ENCODE measurements around the gene TREML4.
A peak's percentile ranks its signal among the peaks of the same experiment; 100 is the strongest.

The TREML4 gene

GRCh38 chr6:41255638-41256246 lies 27.6 kb downstream of the TREML4 start:
- no peak for DNase-seq

- no peak for DNase-seq
Measured at GRCh38 chr6:41256383-41256782, 28.2 kb downstream of the TREML4 start.

- DNase-seq = peak; percentile 37 to 82 (median 73)
Measured at GRCh38 chr6:41257369-41258195, 29.4 kb downstream of the TREML4 start.

- no peak for DNase-seq
Measured at GRCh38 chr6:41258196-41258493, 30.0 kb downstream of the TREML4 start.

- DNase-seq = no peak
Measured at GRCh38 chr6:41262401-41262800, 34.3 kb downstream of the TREML4 start.

GRCh38 chr6:41263267-41263666 lies 35.1 kb downstream of the TREML4 start:
- no peak for DNase-seq

DNA sequence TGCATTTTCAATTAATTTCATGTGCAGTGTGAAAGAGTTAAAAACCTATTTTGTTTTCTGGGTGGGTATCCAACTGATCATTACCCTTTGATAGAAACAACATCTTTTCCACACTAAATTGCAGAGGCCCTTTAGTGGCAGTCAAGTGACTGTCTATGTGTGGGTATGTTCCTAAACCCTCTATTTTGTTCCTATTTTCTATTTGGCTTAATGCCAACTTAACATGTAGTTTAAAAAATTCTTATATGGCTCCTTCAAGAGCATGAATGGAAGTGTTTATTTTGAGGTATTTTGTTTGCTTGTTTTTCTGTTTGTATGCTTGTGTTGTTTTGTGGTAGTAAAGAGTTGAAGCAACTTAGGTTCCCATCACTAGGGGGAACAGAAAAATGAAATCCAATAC lies 38.4 kb downstream of the TREML4 start:
- DNase-seq = no peak

DNA sequence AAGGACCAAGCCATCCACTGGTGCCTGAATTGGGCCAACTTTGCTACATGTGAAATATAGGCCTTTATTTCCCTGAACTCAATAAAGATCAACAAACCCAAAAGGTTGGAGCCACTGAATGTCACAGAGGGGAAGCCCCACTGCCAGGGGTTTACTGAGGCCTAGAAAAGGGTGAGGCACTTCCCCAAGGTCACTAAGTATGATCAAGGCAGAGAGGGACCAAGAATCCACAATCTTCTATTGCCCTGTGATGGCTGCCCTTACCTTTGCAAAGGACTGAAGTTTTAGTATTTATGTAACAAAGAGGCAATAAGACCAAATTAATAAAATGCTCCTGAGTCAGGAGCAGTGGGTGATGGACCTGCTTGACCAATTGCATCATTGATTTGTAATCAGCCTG lies 40.3 kb downstream of the TREML4 start:
- no peak for DNase-seq

DNA sequence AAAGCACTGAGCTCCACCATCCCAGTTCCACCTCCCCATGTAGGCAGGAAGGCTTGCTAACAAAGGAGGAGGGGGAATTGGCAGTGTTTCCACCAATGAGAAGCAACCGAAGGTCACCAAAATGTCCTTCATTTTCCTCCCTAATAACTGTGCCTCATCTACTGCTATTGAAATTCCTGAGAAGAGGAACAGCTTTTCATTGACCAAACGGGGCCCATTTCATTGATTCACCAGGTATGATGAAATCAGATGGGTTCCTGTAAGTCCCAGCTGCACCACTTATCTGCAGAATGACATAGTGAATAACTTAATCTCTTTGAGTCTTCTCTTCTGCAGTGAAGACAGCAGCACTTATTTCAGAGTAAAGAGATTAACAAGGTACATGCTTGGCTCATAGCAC lies 41.0 kb downstream of the TREML4 start:
- no peak for DNase-seq

DNA sequence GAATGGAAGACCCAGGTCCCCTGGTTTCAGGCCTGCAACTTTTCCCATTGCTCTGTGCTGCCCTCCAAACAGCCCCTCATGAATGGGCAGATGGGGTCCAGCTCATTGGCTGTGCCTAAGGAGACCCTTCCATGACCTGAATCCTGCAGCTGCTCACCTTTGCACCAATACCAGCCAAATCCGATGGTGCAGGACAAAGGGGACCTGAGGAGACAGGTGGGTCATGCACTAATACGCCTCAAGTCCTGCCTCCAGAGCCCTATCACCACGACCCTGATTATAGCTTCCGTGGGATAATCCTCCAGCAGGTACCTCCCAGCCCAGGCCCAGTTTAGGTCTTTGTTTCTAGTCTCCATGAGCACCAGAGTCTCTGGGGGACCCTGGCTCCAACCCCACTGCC lies 41.6 kb downstream of the TREML4 start:
- no peak for DNase-seq

DNA sequence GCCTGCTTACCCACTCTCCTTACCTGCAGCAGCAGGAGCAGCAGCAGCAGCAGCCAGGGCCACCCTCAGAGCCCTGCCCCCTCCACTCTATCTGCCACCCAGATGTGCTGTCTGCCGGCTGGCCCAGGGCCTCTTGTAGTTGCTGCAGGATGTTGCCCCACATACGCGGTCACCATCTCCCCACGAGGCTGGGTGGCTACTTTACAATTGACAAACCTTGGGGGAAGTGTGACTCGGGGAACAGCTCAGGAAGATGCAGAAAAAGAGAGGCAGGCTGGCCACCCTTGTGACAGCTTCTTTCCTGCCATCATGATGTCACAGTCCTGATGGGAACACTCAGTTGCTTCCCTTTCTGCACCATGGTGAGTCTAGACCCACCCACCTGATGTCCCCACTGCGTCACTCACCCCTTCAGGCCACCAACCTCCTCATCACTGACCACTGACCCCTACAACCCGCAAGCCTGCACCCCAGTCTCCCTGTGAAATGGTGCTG lies 43.8 kb downstream of the TREML4 start:
- no peak for DNase-seq

- no peak for DNase-seq
Measured at GRCh38 chr6:41272591-41273240, 44.6 kb downstream of the TREML4 start.

- DNase-seq = peak in 1 of 3 experiments; percentile 70
Measured at GRCh38 chr6:41273714-41274113, 45.6 kb downstream of the TREML4 start.

- DNase-seq = no peak
Measured at GRCh38 chr6:41274256-41274655, 46.1 kb downstream of the TREML4 start.

- no peak for DNase-seq
Measured at GRCh38 chr6:41275489-41275888, 47.3 kb downstream of the TREML4 start.

GRCh38 chr6:41277605-41278004 lies 49.5 kb downstream of the TREML4 start:
- no peak for DNase-seq

DNA sequence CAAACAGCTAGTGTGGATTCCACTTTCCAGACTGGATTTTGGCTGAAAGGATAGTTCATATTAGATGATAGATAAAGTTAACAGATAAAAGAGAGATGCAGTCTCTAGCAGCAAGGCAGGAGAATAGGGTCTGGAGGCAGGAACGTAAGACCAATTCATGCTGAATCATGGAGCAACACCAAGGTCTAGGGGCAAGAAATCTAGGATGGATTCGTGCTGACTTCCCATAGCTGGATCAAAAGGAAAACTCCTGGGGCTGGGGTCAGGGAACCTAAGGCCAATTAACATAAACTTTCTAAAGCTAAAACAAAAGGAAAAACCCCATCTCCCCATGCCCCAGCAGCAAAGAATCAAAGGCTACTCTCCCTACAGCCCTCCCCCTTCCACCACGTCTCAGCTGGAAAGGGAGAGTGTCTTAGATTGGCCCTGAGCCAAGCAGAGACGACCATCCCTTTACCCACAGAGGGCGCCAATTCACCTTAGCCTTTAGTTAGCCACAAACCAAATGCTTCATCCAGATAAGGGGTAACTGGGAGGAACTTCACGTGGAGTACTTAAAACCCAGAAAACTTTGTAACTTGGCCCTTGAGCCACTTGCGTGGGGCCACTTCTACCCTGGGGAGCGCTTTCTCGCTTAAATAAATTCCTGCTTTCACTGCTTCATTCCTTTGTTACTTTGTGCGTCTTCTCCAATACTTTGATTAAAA lies 50.7 kb downstream of the TREML4 start:
- DNase-seq = peak; percentile 71 to 87 (median 86)

DNA sequence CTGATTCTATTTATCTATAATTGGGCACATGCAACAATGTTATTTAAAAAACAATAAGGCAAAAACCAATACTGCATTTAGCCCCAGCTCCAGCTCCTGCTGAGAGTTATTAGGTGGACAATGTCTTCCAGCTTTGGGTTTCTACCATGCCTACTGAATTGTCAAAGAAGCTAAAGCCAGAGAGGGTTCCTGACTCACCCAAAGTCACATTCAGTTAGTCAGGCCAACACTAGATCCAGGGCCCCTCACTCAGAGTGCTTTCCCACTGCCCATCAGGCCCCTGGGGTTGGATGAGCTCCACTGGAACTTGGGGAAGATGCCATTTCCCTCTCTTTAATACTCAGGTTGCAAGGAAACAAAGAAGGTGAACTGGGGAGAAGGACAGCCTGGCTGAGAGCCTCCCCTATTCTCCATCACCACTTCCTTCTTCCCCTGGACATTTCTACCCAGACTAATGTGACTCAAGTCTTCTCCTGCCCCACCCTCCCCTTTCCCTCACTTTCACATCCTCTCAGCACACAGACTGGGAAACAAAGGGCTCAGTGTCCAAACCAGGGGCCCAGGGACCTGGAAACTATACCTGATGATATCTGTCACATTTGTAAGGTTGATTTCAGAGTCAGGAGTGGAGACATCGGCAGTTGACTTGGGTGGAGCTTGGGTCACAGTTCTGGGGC lies 52.4 kb downstream of the TREML4 start:
- no peak for DNase-seq

DNA sequence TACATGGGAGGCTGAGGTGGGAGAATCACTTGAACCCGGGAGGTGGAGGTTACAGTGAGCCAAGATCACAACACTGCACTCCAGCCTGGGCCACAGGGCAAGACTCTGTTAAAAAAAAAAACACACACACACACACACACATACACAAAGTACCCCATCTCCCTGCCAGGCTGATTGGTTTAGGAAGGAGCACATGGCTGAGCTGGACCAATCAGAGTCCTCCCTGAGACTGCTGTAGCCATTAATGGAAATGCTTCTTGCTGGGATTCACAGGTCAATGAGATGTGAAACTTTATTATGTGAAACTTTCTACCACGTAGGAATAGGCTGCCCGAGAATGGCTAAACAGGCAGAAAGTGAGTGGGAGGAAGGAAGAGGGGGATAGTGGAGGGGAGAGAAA lies 55.5 kb downstream of the TREML4 start:
- no peak for DNase-seq

DNA sequence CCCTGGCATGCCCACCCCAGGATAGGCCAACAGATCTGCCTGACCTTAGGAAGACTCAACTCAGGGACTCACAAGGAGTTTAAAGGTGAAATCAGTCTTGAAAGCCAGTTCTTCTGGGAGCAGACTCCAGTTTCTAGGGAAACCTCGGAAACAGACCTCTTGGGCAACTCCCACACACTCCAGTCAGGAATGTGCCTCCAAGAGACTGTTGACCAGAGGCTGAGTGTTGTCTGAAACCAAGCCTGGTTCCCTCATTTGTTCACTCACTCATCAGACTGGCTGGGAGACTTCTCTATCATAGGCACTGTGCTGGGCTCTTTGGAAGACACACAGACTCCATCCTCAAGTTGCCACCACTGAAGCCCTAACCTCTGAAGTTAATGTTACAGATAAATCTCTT lies 56.6 kb downstream of the TREML4 start:
- DNase-seq = peak in 2 of 3 experiments; percentile 7 to 60

- peak in 1 of 3 experiments; percentile 35 for DNase-seq
Measured at GRCh38 chr6:41286544-41287346, 58.6 kb downstream of the TREML4 start, which contains the start of gene TREM1. Gene TREM1 (minus strand): TSS chr6:41286682. CDS start chr6:41286655, 27 bp downstream.
